ENCODE data around the gene GLB1L3. TPM values are rescaled to one million over a fixed set of nuclear protein-coding genes. Genes with fewer than 3 reads are reported as not detected.

GLB1L3 gene
- polyA plus RNA-seq, 1 donor (not counting 4 experiments of a cell fraction or from before 2014, with no cell fraction given) = 3.0 TPM

DNA sequence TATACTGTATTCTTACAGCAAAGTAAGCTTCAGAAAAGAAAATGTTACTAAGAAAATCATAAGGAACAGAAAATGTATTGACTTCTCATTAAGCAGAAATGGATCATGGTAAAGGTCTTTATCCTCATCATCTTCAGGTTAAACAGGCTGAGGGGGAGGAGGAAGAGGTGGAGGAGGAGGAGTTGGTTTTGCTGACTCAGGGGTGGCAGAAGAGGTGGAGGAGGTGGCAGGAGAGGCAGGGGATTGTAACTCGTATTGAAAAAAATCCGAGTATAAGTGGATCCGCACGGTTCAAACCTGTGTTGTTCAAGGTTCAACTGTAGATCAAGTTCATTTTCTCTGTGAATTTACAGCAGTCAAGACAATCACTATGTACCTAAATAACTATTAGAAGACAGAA is 13.0 kb downstream of the GLB1L3 start:
- H3K27ac ChIP-seq (ENCODE audit: control insufficient read depth, insufficient read depth, low read length) = no peak overlapping the region
- no peak for FAIRE-seq
- TF ChIP-seq EZH2 (IDR thresholded peaks at IDR 0.05; ENCODE audit: low read length) = no peak
- TF ChIP-seq, protein P1, sequence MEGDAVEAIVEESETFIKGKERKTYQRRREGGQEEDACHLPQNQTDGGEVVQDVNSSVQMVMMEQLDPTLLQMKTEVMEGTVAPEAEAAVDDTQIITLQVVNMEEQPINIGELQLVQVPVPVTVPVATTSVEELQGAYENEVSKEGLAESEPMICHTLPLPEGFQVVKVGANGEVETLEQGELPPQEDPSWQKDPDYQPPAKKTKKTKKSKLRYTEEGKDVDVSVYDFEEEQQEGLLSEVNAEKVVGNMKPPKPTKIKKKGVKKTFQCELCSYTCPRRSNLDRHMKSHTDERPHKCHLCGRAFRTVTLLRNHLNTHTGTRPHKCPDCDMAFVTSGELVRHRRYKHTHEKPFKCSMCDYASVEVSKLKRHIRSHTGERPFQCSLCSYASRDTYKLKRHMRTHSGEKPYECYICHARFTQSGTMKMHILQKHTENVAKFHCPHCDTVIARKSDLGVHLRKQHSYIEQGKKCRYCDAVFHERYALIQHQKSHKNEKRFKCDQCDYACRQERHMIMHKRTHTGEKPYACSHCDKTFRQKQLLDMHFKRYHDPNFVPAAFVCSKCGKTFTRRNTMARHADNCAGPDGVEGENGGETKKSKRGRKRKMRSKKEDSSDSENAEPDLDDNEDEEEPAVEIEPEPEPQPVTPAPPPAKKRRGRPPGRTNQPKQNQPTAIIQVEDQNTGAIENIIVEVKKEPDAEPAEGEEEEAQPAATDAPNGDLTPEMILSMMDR (optimal IDR thresholded peaks at IDR 0.05 in 1 of 3, IDR thresholded peaks at IDR 0.05 in 1 of 3, conservative IDR thresholded peaks at IDR 0.05 in 1 of 3; ENCODE audit: extremely low read depth in 1 of 3, insufficient read depth in 2 of 3, low read length in 3 of 3) = no peak
- no peak for DNase-seq (ENCODE audit: low read depth, low spot score)
- no peaks in the 10 kb centered on the region for H3K27me3 ChIP-seq (ENCODE audit: control insufficient read depth, extremely low read depth, insufficient read depth, low read length)
- peaks cover 2% of the 10 kb centered on the region for H4K20me1 ChIP-seq (ENCODE audit: control insufficient read depth, extremely low read depth, insufficient read depth, low read length)
- dilution Hi-C loops (cut with MboI; ENCODE audit: extremely low pct_ligation_motif_present, low sequenced_read_pairs) = no loop called here
- H3K4me1 ChIP-seq (ENCODE audit: control insufficient read depth, extremely low read depth, insufficient read depth, low read length) = no peaks in the 10 kb centered on the region
- no peak overlapping the region for H3K4me2 ChIP-seq (ENCODE audit: control insufficient read depth, extremely low read depth, insufficient read depth, low read depth, low read length)
- H3K36me3 ChIP-seq (ENCODE audit: control insufficient read depth in 2 of 2, extremely low read depth in 1 of 2, insufficient read depth in 2 of 2, low read length in 2 of 2) = no peaks in the 10 kb centered on the region
- no peak overlapping the region for H3K9ac ChIP-seq (ENCODE audit: control insufficient read depth, extremely low read depth, insufficient read depth, low read length)
- no peaks in the 10 kb centered on the region for H3K9me3 ChIP-seq (ENCODE audit: control insufficient read depth, low read depth, low read length)
- no peak overlapping the region for H2AFZ ChIP-seq (ENCODE audit: control insufficient read depth, low read length)
- H3K4me3 ChIP-seq (ENCODE audit: control insufficient read depth in 2 of 3, extremely low read depth in 1 of 3, insufficient read depth in 2 of 3, low read depth in 1 of 3, low read length in 3 of 3) = no peak overlapping the region
- H3K9me1 ChIP-seq (ENCODE audit: control insufficient read depth, extremely low read depth, insufficient read depth, low read length) = no peaks in the 10 kb centered on the region
- H3K79me2 ChIP-seq (ENCODE audit: control insufficient read depth, insufficient read depth, low read length) = no peaks in the 10 kb centered on the region

DNA sequence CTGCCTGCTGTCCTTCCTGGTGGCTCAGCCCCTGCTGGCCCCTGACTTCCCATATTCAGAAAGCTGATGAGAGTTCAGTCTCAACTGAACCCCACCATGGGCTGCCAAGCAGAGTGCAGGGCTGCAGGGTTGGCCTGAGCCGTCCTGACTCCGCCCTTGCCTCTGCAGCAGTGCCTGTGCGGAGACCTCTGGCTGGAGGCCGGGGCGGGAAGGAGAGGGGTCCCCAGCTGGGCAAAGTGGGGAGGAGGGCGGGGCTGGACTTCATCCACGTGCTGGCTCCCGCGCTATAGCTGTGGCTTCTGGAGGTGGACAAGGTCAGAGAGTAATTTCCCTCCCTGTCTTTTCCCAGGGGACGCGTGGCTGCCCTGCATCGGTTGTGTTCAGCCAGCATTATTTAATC is 13.6 kb downstream of the GLB1L3 start:
- Histone ChIP-seq H3K9ac (ENCODE audit: control insufficient read depth, extremely low read depth, insufficient read depth, low read length) (no peak overlapping the region), H3K27me3 (ENCODE audit: control insufficient read depth, extremely low read depth, insufficient read depth, low read length) (no peaks in the 10 kb centered on the region), H3K9me1 (ENCODE audit: control insufficient read depth, extremely low read depth, insufficient read depth, low read length) (no peaks in the 10 kb centered on the region), H4K20me1 (ENCODE audit: control insufficient read depth, extremely low read depth, insufficient read depth, low read length) (peaks cover 2% of the 10 kb centered on the region), H3K4me2 (ENCODE audit: control insufficient read depth, extremely low read depth, insufficient read depth, low read depth, low read length) (no peak overlapping the region), H2AFZ (ENCODE audit: control insufficient read depth, low read length) (no peak overlapping the region), H3K79me2 (ENCODE audit: control insufficient read depth, insufficient read depth, low read length) (no peaks in the 10 kb centered on the region), H3K4me3 (ENCODE audit: control insufficient read depth in 2 of 3, extremely low read depth in 1 of 3, insufficient read depth in 2 of 3, low read depth in 1 of 3, low read length in 3 of 3) (no peak overlapping the region), H3K9me3 (ENCODE audit: control insufficient read depth, low read depth, low read length) (no peaks in the 10 kb centered on the region), H3K4me1 (ENCODE audit: control insufficient read depth, extremely low read depth, insufficient read depth, low read length) (no peaks in the 10 kb centered on the region), H3K36me3 (ENCODE audit: control insufficient read depth in 2 of 2, extremely low read depth in 1 of 2, insufficient read depth in 2 of 2, low read length in 2 of 2) (no peaks in the 10 kb centered on the region), H3K27ac (ENCODE audit: control insufficient read depth, insufficient read depth, low read length) (no peak overlapping the region)
- DNase-seq (ENCODE audit: low read depth, low spot score) = no peak
- TF ChIP-seq, protein P1 (optimal IDR thresholded peaks at IDR 0.05 in 1 of 3, IDR thresholded peaks at IDR 0.05 in 1 of 3, conservative IDR thresholded peaks at IDR 0.05 in 1 of 3; ENCODE audit: extremely low read depth in 1 of 3, insufficient read depth in 2 of 3, low read length in 3 of 3) = no peak
- TF ChIP-seq EZH2 (IDR thresholded peaks at IDR 0.05; ENCODE audit: low read length) = no peak
- dilution Hi-C loops (cut with MboI; ENCODE audit: extremely low pct_ligation_motif_present, low sequenced_read_pairs) = no loop called here
- no peak for FAIRE-seq

Measured in keratinocyte (primary cell).